ENCODE data around the gene JAK3. TPM values are rescaled to one million over a fixed set of nuclear protein-coding genes. Genes with fewer than 3 reads are reported as not detected.

The JAK3 gene
- total RNA-seq, 1 donor from 2014 or later, result 0.79 TPM

DNA sequence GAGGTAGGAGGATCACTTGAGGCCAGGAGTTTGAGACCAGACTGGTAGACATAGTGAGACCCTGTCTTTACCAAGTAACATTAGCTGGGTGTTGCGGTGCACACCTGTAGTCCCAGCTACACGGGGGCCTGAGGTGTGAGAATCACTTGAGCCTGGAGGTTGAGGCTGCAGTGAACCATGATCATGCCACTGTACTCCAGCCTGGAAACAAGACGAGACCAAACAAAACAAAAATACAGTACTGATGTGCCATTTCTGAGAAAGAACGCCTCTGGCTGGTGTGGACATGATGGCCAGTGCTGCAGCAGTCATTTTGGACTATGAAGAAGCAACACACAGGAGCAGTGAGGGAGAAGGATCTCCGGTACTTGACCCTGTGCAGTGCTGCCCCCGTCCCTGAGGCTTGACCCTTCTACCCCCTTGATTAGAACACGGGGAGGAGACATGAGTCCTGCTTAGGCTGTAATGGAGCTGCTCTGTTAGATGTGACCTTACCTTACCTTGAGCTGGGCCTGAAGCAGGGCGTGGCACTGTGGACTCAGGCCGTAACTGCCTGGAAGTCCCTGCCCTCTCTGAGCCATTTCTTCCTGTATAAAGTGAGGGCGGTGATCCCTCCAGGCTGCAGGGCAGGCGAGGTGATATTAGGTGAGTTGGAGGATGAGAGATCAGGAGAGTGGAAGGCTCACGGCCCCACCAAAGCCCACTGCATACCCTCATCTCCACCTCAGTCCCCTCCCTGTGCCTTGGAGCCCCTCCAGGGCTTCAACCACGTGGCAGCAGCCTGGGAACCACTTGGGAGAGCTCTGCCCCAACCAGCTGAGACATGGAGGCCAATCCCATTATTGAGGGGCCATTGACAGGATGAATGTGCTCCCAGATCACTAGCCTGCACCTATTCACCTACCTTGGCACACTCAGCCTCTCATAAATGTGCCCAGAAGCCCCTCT lies 17.9 kb upstream of the JAK3 start:
- no peak for DNase-seq (ENCODE audit: low read depth in 2 of 2)

DNA sequence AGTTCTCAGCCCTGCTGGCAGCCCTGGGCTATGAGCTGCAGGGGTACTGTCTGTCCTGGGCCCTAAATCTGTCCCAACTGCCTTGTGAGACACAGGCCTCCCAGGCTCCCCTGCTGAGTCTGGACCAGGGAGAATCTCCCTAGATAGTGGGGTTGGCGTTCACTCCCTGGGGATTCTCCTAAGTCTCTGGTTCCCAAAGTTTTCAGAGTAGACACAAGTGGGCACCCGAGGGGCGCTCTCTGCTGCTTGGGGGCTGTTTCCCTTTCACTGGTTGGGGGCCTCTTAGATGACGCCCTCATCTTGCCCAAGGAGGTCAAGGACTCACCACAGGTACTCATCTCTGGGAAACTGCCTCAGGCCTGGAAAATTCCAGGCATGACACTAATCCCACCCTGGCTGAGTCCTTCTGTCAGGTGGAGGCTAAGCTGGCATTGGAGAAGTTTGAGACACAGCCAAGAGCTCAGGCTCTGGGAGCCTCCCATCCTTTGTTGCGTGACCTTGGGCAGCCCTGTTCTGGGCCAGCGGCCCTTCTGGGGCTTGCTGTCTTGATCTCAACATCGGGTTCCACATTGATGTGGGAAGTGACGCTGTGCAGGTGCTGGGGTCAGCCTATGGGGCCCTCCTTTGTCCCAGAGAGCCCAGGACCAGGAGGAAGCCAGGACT lies 15.9 kb upstream of the JAK3 start:
- no peak for DNase-seq (ENCODE audit: low read depth in 2 of 2)

DNA sequence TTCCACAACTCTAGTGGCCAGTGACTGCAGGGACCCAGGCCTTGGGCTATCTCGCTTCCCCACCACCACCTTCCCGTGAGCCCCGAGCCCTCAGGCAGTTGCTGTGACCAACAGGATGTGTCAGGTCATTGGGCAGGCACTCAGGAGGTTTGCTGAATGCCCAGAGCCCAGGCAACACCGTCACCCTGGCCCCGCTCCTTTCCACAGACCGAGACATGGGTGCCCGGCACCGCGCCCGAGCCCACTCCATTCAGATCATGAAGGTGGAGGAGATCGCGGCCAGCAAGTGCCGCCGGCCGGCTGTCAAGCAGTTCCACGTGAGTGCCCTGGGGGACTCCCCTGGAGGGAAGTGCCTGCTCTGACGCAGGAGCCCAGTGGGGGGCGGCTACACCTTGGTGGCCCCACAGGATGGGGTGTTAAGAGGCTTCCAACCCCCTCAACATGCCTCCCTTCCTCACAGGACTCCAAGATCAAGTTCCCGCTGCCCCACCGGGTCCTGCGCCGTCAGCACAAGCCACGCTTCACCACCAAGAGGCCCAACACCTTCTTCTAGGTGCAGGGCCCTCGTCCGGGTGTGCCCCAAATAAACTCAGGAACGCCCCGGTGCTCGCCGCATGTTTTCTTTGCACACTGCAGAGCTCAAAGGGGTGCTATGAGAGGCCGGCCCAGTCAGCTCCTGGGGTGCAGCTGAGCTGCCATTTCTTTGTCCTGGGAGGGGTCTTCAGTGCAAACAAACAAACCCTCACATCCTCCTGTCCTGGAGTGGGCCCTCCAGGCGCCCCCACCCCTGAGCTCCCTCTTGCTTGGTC lies 15.1 kb upstream of the JAK3 start:
- no peak for DNase-seq (ENCODE audit: low read depth in 2 of 2)

DNA sequence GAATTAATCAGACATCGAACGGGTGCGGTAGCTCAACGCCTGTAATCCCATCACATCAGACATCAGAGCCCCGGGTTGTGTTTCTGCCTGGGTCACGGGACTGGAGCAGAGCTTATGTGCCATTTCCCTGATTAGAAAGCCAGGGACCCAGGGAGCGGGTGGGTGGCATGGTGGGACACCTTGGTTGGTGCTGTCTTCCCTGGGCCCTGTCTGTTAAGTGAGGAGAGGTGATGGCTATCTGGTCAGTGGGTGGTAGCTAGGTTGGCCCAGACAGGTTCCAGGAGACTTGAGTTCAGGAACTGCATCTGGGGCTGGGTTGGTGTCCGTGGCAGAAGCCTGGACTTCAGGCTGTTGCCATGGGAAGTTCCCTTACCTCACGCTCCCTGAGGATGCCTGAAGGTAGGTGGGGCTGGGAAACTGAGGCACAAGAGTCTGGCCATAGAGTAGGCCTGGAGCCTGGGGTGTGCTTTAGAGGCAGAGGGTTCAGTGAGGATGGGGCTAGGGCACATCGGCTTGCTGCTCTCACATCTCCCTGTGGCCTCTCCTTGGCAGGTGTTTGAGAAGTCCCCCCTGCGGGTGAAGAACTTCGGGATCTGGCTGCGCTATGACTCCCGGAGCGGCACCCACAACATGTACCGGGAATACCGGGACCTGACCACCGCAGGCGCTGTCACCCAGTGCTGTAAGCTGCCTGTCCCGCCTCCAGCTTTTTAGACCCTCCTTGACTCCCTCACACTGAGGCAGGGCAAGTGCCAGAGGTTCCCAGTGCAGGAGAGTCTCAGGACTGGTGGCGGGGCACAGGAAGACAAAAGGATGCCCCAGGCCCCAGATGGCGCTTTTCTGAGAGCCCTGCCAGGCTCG lies 14.0 kb upstream of the JAK3 start:
- DNase-seq (ENCODE audit: low read depth in 2 of 2), result no peak

DNA sequence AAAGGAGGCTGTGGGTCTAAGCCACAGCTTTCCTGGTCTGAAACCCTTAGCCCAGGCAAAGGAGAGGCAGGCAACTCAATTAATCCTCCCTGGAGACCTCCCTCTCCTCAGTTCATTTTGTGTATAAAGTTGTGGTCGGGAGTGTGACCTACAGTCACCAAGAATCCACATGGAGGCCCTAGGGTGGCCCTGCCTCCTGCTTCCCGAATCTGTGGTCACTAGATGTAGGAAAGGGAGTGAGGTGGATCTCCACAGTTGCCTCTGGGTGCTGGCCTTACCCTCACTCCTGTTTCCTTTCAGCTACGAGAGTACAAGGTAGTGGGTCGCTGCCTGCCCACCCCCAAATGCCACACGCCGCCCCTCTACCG lies 13.2 kb upstream of the JAK3 start:
- no peak for DNase-seq (ENCODE audit: low read depth in 2 of 2)

DNA sequence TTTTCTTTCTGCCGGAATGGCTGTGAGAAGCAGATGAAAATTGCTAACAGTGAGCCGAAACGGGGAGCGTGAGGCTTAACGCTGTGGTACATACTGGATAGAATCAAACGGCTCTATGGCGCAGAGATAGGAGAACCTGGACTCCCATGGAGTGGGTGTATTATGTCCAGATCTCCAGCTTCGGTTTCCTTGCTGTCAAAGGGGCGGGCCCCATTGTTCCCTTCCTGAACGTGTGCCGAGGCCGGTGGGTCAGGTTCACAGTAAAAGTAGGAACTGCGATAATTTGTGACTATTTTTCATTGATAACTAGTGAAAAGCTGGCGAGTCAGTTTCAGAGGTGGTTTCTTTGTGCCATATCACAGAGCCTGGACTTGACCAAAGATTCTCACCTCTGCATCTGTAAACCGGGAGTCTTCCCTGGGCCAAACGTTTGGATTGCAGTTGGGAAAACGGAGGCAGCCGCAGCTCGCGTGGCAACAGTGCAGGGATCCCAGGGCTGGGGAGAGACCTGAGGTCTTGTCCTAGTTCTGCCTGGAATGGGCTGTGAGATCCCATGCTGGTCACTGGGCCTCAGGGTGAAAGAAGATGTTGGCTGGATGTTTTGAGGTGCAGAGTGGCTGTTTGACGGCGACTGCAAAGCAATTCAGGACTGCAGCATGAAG lies 12.7 kb upstream of the JAK3 start:
- peak; percentile 48 to 60 for DNase-seq (ENCODE audit: low read depth in 2 of 2)

DNA sequence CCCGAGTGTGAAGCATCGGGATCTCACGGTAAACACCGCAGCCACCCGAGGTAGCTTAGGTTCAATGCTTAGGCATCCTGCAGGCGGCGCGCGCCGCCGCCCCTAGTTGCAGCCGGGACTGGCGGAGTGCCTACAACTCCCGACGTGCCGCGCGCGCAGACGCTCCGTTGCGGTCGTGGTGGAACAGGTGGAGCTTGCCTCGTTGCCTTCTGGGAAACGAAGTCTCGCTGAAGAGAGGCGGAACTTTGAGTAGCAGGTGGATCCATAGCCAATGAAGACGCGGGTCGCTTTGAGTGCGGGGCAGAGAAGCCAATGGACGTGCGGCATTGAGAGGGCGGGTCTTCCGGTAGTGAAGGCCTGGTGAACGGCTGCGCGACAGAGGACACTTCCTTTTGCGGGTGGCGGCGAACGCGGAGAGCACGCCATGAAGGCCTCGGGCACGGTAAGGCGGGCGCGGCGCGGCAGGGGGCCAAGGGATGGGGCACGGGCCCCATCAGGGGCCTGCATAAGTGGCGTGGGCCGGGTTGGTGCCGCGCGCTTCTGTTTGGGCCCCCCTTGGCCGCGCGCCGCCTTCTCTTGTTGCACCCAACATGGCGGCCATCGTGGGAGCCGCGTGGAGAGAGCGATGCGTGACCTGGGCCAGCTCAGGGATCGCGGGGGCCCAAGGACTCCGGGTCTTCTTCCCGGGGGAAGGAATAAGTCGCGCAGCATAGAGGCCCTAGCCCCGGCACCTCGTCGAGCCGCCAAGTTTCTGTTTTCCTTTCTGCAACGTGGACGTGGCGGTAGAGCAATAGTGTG lies 11.9 kb upstream of the JAK3 start, which contains the start of gene RPL18A:
RPL18A (plus strand) TSS at position 378 of the 798 bp plus-strand sequence; CDS start at position 425, 47 bp downstream.
- DNase-seq (ENCODE audit: low read depth in 2 of 2), result peak; percentile 100

DNA sequence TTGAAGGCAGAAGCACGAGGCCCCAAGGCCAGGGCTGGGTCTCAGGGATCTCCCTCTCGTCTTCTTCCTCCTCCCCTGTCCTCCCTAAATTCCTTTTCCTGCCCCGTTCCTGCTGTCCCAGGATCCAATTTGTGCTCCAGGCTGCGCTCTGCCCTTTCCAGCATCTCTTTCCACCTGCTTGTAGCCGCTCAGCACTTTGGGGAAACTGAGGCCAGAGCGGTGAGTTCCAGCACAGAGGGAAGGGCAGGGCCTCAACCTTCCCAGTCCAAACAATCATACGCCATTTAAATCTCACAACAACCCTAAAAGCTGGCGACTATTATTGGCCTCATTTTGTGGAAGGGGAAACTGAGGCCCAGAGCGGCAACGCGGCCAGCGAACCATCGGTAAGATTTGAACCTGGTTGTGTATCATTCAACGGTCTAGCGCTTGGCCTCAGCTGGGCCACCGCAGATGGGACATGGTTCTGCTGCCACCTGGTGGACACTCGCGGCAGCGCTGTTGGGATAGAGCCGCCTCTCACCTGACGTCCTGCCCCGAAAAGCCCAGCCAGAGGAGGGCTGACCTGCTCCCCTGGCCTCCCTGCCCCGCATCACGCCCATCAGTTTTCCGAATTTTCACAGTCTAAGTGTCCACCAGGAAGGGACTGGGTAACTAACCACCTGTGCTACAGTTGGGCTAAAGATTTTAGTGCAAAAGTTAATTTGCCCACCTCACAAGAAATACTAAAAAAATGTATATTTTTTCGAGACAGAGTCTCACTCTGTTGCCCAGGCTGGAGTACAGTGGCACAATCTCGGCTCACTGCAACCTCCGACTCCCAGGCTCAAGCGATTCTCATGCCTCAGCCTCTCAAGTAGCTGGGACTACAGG lies 7.7 kb upstream of the JAK3 start:
- DNase-seq (ENCODE audit: low read depth in 2 of 2), result peak; percentile 65 to 80

DNA sequence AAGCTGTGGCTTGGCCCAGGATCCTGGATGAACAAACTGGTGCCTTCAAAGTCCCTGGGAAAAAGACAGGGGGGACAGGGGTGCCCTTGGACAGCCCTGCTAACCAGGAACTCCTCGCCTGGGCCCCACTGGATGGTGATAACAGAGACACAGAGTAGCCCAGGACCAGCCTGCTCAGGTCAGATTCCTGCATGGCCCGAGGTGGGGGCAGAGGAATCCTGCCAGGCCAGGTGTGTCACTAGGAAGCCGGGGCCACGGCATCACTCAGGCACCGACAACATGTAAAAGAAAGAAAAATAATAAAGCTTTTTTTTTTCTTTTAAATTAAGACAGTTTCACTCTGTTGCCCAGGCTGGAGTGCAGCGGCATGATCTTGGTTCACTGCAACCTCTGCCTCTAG lies 6.3 kb upstream of the JAK3 start:
- no peak for DNase-seq (ENCODE audit: low read depth in 2 of 2)

DNA sequence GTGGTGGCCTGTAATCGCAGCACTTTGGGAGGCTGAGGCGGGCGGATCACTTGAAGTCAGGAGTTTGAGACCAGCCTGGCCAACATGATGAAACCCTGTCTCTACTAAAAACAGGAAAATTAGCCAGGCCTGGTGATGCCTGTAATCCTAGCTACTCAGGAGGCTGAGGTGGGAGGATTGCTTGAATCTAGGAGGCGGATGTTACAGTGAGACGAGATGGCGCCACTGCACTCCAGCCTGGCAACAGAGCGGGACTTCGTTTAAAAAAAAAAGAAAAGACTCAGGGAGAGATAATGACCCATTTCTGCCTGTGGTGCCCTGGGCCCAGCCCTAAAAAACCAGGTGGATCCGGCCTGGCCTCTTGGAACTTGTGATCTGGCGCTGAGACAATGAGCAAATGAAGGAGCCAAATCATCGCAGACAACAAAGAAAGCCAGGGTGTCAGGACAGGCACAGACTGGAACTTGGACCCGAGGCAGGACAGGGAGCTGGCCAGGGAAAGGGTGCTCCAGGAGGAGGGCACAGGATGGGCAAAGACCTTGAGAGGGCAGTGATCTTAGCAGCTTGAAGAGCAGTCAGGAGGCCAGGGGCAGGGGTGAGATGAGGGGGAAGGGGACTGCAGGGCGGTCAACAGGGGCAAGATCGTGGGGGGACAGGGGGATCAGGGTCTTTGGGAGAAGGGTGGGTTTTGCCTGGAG lies 962 bp upstream of the JAK3 start:
- no peak for DNase-seq (ENCODE audit: low read depth in 2 of 2)

DNA sequence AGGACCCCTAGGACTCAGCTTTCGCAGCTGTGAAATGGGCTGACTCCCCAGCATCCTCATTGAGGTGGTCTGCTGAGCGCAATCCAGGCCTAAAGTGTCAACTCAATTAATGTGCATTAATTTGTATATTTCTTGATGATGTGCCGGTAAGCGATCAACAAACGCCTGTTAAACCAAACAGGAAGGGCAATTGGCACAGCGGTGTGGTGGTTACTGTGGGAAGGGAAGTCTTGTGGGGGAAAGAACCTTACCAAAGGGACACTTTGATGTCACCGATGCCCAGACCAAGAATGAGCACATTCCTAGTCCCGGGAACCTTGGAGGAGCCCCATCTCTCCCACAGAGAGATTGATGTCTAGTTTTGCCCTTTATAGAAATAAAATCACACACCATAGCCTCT lies 1.6 kb downstream of the JAK3 start:
- DNase-seq (ENCODE audit: low read depth in 2 of 2), result no peak

DNA sequence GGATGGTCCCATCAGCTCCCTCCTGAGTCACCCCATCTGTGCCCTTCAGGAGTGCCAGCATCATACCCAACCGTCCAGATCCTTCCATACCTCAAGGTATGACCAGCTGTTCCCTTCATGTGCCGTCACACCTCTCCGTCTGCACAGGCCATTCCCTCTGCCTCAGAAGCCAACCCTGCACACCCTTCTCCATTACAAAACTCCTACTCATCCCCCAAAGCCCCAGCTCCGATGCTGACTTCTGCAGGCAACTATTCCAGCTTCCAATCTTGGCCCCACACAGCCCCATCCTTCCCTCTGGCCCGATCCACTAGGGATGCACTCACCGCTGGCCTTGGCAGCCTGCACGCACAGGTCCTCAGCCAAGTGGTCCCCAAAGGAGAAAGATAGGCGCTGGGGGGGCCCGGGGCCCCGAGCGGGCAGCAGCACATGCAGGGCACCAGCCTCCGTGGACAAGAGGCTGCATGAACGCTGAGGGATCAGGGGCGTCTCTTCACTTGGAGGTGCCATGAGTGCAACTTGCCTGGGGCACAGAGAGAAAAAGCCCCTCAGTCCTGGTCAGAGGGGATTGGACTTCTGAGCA lies 3.8 kb downstream of the JAK3 start:
- DNase-seq (ENCODE audit: low read depth in 2 of 2), result no peak

DNA sequence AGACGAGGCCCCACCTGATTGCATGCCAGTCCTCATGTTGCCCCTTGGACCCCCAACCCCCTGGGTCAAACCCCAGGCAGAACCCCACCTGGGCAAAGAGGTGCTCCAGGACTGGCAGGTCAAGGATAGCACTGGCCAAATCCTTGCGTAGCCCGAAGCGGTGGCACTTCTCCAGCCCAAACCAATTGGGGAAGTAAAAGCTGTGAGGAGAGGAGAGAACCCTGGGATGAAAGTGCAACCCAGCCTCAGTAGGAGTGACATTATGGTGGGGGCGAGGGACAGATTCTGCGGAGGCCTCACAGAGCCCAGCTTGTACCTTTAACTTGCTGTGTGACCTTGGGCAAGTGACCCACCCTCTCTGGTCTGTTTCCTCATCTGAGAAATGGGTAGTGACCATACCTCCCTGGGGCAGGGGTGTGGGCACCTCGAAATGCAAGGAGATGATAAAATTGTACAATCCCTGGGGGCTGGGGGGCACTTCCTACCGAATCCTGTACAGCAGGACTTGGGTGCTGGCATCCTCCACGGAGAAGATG lies 4.4 kb downstream of the JAK3 start:
- no peak for DNase-seq (ENCODE audit: low read depth in 2 of 2)

DNA sequence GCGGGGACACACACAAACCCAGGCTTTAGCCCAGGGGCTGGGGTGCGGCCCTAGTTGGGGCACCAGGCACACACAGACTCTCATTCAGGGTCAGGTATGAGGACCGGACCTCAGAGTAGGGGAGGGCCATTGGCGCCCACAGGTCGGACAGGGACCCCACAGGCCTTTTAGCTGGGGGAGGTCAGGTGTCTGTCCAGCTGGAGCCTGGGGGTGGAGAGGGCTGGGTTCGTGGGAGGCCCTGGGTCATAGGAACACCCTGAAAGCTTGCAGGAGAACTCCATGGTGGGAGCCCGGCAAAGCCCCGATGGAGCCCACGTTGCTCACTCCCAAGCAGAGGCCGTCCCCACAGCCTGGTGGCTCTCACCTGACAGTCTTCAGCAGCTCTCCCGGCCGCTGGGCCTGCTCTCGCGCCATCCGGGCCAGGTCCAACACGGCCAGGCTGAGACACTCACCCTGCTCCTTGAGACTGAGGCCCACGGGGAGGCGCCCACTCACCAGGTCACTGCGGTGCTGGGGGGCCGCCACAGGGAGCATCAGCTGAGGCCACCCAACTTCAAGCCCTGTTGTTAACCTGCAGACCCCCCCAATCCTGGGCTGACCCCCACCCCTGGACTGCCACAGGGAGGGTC lies 5.0 kb downstream of the JAK3 start:
- no peak for DNase-seq (ENCODE audit: low read depth in 2 of 2)

DNA sequence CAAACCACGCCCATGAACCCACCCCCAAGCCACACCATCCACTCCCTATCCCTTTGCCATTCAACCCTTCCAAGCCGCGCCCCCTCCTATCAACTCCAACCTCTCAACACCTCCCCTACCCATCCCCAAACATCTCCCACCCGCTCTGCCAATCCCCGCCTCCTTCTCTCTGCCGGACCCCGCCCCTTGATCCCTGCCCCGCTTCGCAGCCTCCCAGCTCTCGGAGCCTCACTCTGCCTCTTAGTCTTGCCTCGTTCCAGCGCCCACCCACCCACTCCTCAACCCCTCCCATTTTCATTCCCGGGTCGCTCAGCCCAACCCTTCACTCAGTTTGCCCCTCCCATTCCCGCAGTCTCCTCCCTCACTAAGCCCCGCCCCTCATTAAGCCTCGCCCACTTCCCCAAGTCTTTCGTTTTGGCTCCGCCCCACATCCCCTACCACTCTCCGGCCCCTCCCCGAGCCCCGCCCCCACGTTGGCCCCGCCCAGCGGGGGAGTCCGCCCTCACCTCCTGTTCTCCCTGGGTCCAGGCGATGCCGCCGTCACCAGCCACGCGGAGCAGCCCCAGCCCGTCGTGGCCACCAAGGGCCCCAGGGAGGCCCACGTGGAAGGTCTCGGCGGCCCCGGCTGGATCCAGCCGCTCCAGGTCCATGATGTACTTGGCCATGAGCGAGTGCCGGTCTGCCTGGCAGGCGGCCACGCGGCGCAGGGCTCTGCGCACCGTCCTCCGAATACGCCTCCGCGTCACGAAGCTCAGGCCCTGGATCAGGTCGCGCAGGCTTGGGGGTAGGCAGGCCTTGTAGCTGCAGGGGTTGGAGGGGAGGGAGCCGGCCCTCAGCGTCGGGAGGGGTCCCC lies 5.7 kb downstream of the JAK3 start:
- DNase-seq (ENCODE audit: low read depth in 2 of 2), result peak; percentile 68 to 84

DNA sequence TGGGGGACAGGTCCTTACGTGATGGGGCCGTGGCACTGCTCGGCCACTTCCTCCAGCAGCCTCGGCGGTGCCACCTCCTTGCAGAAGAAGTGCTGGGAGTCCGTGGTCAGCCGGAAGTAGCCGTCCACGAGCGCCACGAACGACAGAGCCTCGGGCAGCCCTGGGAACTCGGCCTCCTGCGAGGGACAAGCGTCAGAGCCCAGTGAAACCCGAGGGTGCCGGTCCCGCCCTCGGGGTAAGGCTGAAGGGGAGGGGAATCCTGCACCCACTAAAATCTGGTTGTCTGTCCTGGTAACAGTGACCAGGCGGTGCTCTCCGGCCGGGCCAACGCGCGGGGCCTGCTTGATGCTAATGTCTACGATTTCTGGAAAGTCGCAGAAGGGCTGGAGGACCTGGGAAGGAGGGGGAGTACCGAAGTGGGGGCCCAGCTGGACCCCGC lies 6.4 kb downstream of the JAK3 start:
- DNase-seq (ENCODE audit: low read depth in 2 of 2), result no peak

Measured in lung microvascular endothelial cell (primary cell).